H1 (cell line): Measurements from ENCODE around the gene HADHA. TPM values are rescaled to one million over a fixed set of nuclear protein-coding genes. Genes with fewer than 3 reads are reported as not detected.

Source experiments
- CHD1 ChIP-seq: IDR thresholded peaks from 2 replicates; pipeline ENCODE4 v1.6.1; 2012; ENCODE audit warnings: low read depth, low read length, improper control_type of control experiment
- GABPA ChIP-seq: IDR thresholded peaks from 2 replicates; pipeline ENCODE4 v1.6.1; 2011; ENCODE audit warnings: mild to moderate bottlenecking, low read length, moderate library complexity, borderline replicate concordance; ENCODE audit not compliant: insufficient read depth
- PHF8 ChIP-seq: fragments of 200-600 bp; sonication (generic); conservative IDR thresholded peaks from 2 replicates; pipeline ENCODE4 v1.7.1; 2012; ENCODE audit warnings: low read depth, mild to moderate bottlenecking, inconsistent platforms, low read length, moderate library complexity
- POLR2A ChIP-seq, 2 experiments: IDR thresholded peaks; 1 replicate in 1 of 2; 2 replicates in 1 of 2; pipeline ENCODE4 v1.6.1; 2011; ENCODE audit warnings: low read depth in 2 of 2, low read length in 2 of 2, mild to moderate bottlenecking in 2 of 2; ENCODE audit errors: control extremely low read depth in 1 of 2
- RNF2 ChIP-seq: fragments of 200-900, 300-1000 bp; sonication (generic); IDR thresholded peaks from 2 replicates; pipeline ENCODE4 v1.7.1; 2016; ENCODE audit warnings: borderline replicate concordance, low read depth, mild to moderate bottlenecking, antibody characterized with exemption, low read length; ENCODE audit not compliant: poor library complexity, severe bottlenecking; ENCODE audit errors: missing control alignments
- SAP30 ChIP-seq: fragments of 300-600 bp; sonication (generic); IDR thresholded peaks from 2 replicates; pipeline ENCODE4 v1.7.1; 2012; ENCODE audit warnings: low read length, moderate library complexity, mild to moderate bottlenecking, inconsistent platforms; ENCODE audit not compliant: insufficient read depth, insufficient replicate concordance
- SP2 ChIP-seq: IDR thresholded peaks from 2 replicates; pipeline ENCODE4 v1.6.1; 2012; ENCODE audit warnings: mild to moderate bottlenecking, low read length, inconsistent platforms
- SP4 ChIP-seq: IDR thresholded peaks from 2 replicates; pipeline ENCODE4 v1.6.1; 2012; ENCODE audit warnings: low read length, inconsistent platforms
- polyA plus RNA-seq, 7 experiments: library from polyadenylated mRNA; depleted of rRNA in 3 of 7; stranded (reverse) in 5 of 7; unstranded in 2 of 7; fragments of >200 nt in 5 of 7; fragments of 200-250 nt in 2 of 7; gene quantifications; 1 replicate in 5 of 7; 2 replicates in 1 of 7; 4 replicates in 1 of 7; pipeline versions ENCODE4 v1.2.1 to v1.2.3, GENCODE V29; 2011 to 2013; ENCODE audit warnings: missing spikeins in 2 of 7, mixed read lengths in 2 of 7
- total RNA-seq: library from RNA; stranded (reverse); fragmentation: NEBNext Ultra II Directional; extraction: Animal tissue kit (Norgen Biotek cat#: 25700); gene quantifications from 2 replicates; pipeline ENCODE4 v1.2.1, GENCODE V29; 2021
- TF ChIP-seq, protein P1 (sequence below): IDR thresholded peaks from 2 replicates; pipeline ENCODE4 v1.6.1; 2012; ENCODE audit warnings: inconsistent platforms

HADHA gene
- total and polyA plus RNA-seq, 2 of the 8 experiments (the other 6 are each of a cell fraction or from before 2014, with no cell fraction given): 64.6 to 131 TPM

DNA sequence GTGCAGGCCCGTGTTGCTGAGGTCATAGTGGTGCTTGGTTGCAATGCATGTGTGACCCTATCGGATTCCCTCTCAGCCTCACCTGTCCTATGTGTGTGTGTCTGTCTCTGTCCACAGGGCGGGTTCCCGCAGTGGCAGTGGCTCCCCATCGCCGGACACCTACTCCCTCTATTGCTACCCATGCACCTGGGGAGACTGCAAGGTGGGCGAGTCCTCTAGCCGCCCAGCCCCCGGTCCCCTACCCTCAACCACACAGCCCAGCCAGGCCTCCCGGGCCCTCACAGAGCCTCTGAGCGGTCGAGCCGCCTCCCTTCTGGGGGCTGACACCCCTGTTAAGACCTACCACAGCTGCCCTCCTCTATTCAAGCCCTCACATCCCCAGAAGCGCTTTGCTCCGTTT is 57.3 kb downstream of the HADHA start (continued):
- TF ChIP-seq RNF2: no peak
- TF ChIP-seq PHF8: no peak
- no peak for TF ChIP-seq SP2
- TF ChIP-seq POLR2A (IDR thresholded peaks at IDR 0.05; ENCODE audit: control extremely low read depth in 1 of 2, low read depth in 2 of 2, low read length in 2 of 2): no peak
- TF ChIP-seq, protein P1, sequence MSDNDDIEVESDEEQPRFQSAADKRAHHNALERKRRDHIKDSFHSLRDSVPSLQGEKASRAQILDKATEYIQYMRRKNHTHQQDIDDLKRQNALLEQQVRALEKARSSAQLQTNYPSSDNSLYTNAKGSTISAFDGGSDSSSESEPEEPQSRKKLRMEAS: no peak
- TF ChIP-seq SP4: no peak
- no peak for TF ChIP-seq SAP30
- TF ChIP-seq CHD1: no peak
- TF ChIP-seq GABPA: no peak
